HepG2 (cell line): Measurements from ENCODE around the gene GPR32.
"Not testable (repeated sequence)": the region's sequence is repeated elsewhere in the genome, so short reads cannot be mapped to it uniquely, and the experiment has no call there.

Source experiments
- CEBPB ChIP-seq: IDR thresholded peaks from 2 replicates; pipeline ENCODE4 v1.6.1; 2011; ENCODE audit warnings: low read depth, low read length, improper control_type of control experiment, borderline replicate concordance
- CTCF ChIP-seq: sonication (generic); formaldehyde crosslinking; IDR thresholded peaks from 2 replicates; pipeline ENCODE4 v1.5.0; 2020; ENCODE audit warnings: mild to moderate bottlenecking, missing genetic modification reagents, moderate library complexity
- NR2C2 ChIP-seq: sonication (generic); formaldehyde crosslinking; IDR thresholded peaks from 2 replicates; pipeline ENCODE4 v1.4.0; 2020; ENCODE audit warnings: missing genetic modification reagents, mild to moderate bottlenecking, moderate library complexity, borderline replicate concordance
- SUZ12 ChIP-seq: fragments of 150-350 bp; IDR thresholded peaks from 2 replicates; pipeline ENCODE4 v1.6.1; 2014; ENCODE audit warnings: low read depth, low read length
- ZNF318 ChIP-seq: sonication (generic); formaldehyde crosslinking; IDR thresholded peaks from 2 replicates; pipeline ENCODE4 v1.4.0; 2020; ENCODE audit warnings: mild to moderate bottlenecking, missing genetic modification reagents
- ZNF451 ChIP-seq: sonication (generic); formaldehyde crosslinking; IDR thresholded peaks from 2 replicates; pipeline ENCODE4 v1.5.0; 2020; ENCODE audit warnings: mild to moderate bottlenecking, missing genetic modification reagents
- ZNF530 ChIP-seq: sonication (generic); formaldehyde crosslinking; IDR thresholded peaks from 2 replicates; pipeline ENCODE4 v1.5.0; 2020; ENCODE audit warnings: low read depth, mild to moderate bottlenecking, missing genetic modification reagents

DNA sequence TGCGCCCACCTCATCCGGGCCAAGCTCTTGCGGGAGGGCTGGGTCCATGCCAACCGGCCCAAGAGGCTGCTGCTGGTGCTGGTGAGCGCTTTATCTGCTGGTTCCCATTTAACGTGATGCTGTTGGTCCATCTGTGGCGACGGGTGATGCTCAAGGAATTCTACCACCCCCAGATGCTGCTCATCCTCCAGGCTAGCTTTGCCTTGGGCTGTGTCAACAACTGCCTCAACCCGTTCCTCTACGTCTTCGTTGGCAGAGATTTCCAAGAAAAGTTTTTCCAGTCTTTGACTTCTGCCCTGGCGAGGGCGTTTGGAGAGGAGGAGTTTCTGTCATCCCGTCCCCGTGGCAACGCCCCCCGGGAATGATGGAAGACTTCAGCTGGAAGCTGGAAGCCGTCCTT is 11.2 kb upstream of the GPR32 start:
- not testable (repeated sequence) for TF ChIP-seq CTCF (CRISPR knock-in tag); SUZ12; NR2C2 (CRISPR knock-in tag); ZNF451; ZNF318 (CRISPR knock-in tag); CEBPB; ZNF530 (CRISPR knock-in tag)
